OCI-M1 (cell line): ENCODE results near the gene KCNH2.
A peak's percentile ranks its signal among the peaks of the same experiment; 100 is the strongest.

ENCODE experiments used
- DNase-seq: peaks from one replicate; lab custom pipeline; 2025; lab: John Stamatoyannopoulos, UW

Gene KCNH2

GRCh38 chr7:150959739-150960734, 18.1 kb downstream of the KCNH2 start:
- DNase-seq, result peak; percentile 92

GRCh38 chr7:150959081-150959480, 19.0 kb downstream of the KCNH2 start:
- DNase-seq, result peak; percentile 34

GRCh38 chr7:150958597-150958996, 19.5 kb downstream of the KCNH2 start:
- DNase-seq, result peak; percentile 45

DNA sequence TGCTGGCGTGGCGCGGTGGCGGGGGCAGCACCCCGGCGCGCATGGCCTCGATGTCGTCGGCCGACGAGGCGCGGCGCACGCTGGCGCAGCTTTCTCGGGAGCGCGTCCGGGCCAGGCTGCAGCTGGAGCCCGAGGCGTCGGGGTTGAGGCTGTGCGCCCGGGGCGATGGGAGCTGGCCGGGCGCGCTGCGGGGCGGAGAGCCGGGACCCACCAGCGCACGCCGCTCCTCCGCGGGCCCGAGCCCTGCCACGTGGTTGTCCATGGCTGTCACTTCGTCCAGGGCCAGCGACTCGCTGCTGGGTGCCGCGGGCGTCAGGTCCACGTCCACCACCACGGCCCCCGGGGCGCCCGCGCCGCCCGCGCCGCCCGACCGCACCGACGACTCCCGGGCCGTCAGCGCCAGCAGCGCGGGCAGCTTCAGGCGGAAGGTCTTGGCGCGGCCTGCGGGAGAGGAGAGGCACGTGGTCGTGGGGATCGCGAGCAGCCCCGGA, 20.0 kb downstream of the KCNH2 start:
- no peak for DNase-seq

DNA sequence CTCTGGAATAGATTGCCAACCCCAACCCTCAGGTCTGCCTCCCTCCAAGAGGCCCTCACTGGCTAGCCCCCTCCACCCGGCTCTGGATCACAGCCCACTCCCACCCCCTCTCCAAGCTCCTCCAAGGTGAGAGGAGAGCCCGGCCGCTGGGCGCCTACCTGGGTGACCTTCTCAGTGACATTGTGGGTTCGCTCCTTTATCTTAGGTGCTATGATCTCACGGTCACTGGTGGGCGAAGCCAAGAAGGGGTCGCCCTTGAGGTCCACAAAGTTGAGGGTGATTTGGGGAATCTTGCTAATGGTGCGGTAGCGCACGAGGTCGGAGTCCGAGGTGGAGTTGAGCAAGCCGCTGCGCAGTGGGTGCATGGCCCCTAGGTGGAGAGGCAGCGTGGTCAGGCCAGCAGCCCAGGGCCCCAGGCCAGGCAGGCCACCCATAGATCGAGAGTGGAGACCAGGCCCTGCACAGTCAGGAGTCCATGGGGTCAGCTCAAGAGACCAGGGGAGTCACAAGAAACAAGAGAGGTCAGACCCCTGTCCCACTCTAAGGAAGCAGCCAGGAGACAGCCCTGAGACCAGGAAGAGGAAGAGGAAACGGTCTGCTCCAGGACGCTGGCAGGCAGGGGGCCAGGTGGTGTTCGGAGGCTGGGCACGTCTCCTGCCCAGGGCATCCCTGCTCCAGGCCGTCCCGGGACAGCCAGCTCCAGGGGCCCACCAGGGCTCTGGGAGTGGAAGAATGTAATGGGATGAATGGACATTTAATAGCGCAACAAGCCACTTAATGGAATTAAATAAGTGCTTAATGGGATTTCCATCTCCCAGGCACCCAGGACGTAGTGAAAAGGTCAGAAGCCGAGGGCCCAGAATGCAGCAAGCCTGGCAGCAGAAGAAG, 20.7 kb downstream of the KCNH2 start:
- DNase-seq, result no peak

GRCh38 chr7:150956395-150957132, 21.6 kb downstream of the KCNH2 start:
- peak; percentile 17 for DNase-seq

- DNase-seq, result peak; percentile 93
Measured at GRCh38 chr7:150955519-150956394, 22.4 kb downstream of the KCNH2 start.

- DNase-seq, result peak; percentile 26
Measured at GRCh38 chr7:150954986-150955518, 23.1 kb downstream of the KCNH2 start.

- no peak for DNase-seq
Measured at GRCh38 chr7:150954201-150954985, 23.7 kb downstream of the KCNH2 start.

- no peak for DNase-seq
Measured at GRCh38 chr7:150953061-150953997, 24.8 kb downstream of the KCNH2 start.

DNA sequence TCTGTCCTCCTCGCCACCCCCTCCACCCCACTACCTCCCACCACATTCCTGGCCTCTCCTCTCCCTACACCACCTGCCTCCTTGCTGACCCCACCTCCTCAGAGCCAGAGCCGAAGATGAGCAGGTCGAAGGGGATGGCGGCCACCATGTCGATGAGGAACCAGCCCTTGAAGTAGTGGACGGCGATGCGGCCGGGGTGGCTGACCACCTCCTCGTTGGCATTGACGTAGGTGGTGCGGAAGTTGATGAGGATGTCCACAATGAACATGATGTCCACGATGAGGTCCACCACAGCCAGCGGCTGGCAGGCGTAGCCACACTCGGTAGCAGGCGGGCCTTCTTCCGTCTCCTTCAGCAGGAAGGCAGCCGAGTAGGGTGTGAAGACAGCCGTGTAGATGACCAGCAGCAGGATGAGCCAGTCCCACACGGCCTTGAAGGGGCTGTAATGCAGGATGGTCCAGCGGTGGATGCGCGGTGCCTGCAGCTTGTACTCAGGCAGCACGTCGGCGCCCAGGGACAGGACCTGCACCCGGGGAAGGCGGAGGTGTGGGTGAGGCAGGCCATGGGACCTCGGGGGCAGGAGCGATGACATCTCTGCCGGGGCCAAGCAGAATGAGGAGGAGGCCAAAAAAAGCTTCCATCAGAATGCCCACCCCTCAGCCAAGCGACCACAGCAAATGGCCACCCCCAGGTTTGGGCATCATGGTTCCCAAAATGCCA, 25.6 kb downstream of the KCNH2 start:
- DNase-seq, result no peak

GRCh38 chr7:150951521-150951920, 26.6 kb downstream of the KCNH2 start:
- no peak for DNase-seq

DNA sequence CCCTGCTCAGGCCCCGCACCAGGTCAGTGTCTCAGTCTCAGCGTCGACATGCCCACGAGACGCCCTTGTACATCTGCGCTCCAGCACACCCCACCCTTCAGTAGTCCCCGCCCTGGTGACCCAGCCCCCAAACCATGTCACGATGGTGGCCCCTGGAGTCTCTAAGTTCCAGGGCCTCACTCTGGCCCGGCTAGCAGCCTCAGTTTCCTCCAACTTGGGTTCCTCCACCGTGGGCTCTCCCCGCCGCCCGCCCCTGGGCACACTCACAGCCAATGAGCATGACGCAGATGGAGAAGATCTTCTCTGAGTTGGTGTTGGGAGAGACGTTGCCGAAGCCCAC, 27.0 kb downstream of the KCNH2 start:
- no peak for DNase-seq

DNA sequence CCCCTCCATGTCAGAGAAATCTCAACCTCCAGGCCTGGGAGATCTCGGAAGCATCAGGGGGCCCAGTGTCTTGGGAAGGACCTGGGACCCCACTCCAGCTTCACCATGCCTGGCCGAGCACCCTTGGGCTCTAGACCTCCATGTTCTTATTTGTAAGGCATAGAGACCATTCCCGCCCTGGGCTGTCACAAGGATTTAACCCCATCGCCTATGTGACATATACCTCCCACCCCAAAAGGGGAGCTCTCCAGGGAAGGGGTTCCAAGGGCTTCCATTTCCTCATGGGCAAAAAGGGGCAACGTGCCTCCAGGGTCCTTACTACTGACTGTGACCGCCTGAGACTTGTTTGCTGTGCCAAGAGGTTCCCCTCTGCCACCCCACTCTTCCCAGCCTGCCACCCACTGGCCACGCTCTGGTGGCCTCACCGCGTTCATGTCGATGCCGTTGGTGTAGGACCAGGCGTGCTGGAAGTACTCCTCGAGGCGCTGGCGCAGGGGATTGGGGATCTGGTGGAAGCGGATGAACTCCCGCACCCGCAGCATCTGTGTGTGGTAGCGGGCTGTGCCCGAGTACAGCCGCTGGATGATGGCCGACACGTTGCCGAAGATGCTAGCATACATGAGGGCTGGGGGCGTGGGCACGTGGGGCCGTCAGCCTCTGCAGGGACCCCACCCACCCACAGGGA, 27.5 kb downstream of the KCNH2 start:
- no peak for DNase-seq

- DNase-seq, result no peak
Measured at GRCh38 chr7:150949971-150950491, 28.1 kb downstream of the KCNH2 start.

- no peak for DNase-seq
Measured at GRCh38 chr7:150949564-150949963, 28.6 kb downstream of the KCNH2 start.

DNA sequence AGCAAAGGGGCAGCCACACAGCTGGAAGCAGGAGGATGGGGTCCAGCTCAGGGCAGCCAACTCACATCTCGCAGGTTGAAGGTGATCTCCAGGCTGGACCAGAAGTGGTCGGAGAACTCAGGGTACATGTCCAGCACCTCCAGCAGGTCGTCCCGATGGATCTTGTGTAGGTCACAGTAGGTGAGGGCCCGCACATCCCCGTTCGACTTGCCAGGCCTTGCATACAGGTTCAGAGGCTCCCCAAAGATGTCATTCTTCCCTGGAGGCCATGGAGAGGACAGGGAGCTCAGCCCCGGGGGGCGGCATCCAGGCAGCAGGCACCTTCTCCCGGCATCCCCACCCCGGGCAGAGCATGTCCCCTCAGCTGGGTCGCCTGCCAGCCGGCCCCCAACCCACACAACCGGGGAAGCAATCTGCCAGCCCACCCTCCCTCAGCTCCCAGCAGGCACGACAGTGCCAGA, 29.3 kb downstream of the KCNH2 start:
- DNase-seq, result no peak
